ENCODE results near the gene GSG1L.
"Not testable (repeated sequence)": the region's sequence is repeated elsewhere in the genome, so short reads cannot be mapped to it uniquely, and the experiment has no call there.

GSG1L gene

GRCh38 chr16:27899736-27900135 lies 163.8 kb downstream of the GSG1L start:
- no peak for DNase-seq

GRCh38 chr16:27894386-27894785 lies 169.1 kb downstream of the GSG1L start:
- DNase-seq, result no peak

GRCh38 chr16:27892879-27893278 lies 170.6 kb downstream of the GSG1L start:
- DNase-seq, result no peak

GRCh38 chr16:27890866-27891265 lies 172.6 kb downstream of the GSG1L start:
- DNase-seq, result no peak

- no peak for DNase-seq
These were observed 173.5 kb downstream of the GSG1L start for GRCh38 chr16:27890006-27890405.

GRCh38 chr16:27883576-27883975 lies 179.9 kb downstream of the GSG1L start:
- no peak for DNase-seq

- no peak for DNase-seq
These were observed 183.2 kb downstream of the GSG1L start for GRCh38 chr16:27880287-27880686.

GRCh38 chr16:27879601-27880247 lies 183.8 kb downstream of the GSG1L start:
- no peak for DNase-seq

- DNase-seq, result not testable (repeated sequence)
These were observed 190.9 kb downstream of the GSG1L start for GRCh38 chr16:27872627-27873026.

- no peak for DNase-seq
These were observed 193.3 kb downstream of the GSG1L start for GRCh38 chr16:27870116-27870798.

- DNase-seq, result no peak
These were observed 194.1 kb downstream of the GSG1L start for GRCh38 chr16:27869411-27869810.

- no peak for DNase-seq
These were observed 195.3 kb downstream of the GSG1L start for GRCh38 chr16:27868180-27868579.

GRCh38 chr16:27867122-27868110 lies 196.1 kb downstream of the GSG1L start:
- peak; percentile 66 to 76 for DNase-seq

GRCh38 chr16:27863377-27863776 lies 200.1 kb downstream of the GSG1L start:
- DNase-seq, result no peak

- no peak for DNase-seq
These were observed 200.6 kb downstream of the GSG1L start for GRCh38 chr16:27862953-27863352.

- no peak for DNase-seq
These were observed 203.4 kb downstream of the GSG1L start for GRCh38 chr16:27860091-27860490.

GRCh38 chr16:27859020-27859419 lies 204.5 kb downstream of the GSG1L start:
- no peak for DNase-seq

GRCh38 chr16:27853651-27854050 lies 209.9 kb downstream of the GSG1L start:
- no peak for DNase-seq

- no peak for DNase-seq
These were observed 210.4 kb downstream of the GSG1L start for GRCh38 chr16:27853101-27853500.

- no peak for DNase-seq
These were observed 210.8 kb downstream of the GSG1L start for GRCh38 chr16:27852681-27853080.

GRCh38 chr16:27852116-27852515 lies 211.4 kb downstream of the GSG1L start:
- no peak for DNase-seq

GRCh38 chr16:27851586-27851985 lies 211.9 kb downstream of the GSG1L start:
- DNase-seq, result no peak

- no peak for DNase-seq
These were observed 213.9 kb downstream of the GSG1L start for GRCh38 chr16:27849621-27850020.

Measured in inflammatory macrophage (primary cell).